SIG-M5 treated with dmso at 0.1 percent for 504 hours (cell line): ENCODE data around the gene ADPRS.

Experiments
- DNase-seq: peaks from one replicate; lab custom pipeline; 2025; ENCODE audit not compliant: unreplicated experiment; lab: John Stamatoyannopoulos, UW

Gene ADPRS

GRCh38 chr1:36128905-36129206 is 40.2 kb downstream of the ADPRS start:
- DNase-seq = no peak

DNA sequence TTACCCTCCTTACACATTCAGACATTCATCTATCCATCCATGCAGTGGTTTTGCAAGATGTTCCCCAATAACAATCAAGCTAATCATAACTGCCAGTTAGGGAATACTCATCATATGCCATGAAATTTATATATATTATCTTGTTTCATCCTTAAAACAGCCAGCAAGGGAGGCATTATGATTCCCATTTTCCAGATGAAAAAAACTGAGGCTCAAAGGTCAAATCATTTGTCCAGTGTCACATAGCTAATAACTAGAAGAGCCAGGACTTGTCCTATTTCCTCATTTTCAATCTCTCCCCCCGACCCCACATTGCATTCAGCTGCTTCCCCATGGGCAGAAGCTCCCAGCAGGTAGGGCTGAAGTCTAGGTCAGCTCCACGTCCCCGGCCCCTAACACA is 43.3 kb downstream of the ADPRS start:
- no peak for DNase-seq

DNA sequence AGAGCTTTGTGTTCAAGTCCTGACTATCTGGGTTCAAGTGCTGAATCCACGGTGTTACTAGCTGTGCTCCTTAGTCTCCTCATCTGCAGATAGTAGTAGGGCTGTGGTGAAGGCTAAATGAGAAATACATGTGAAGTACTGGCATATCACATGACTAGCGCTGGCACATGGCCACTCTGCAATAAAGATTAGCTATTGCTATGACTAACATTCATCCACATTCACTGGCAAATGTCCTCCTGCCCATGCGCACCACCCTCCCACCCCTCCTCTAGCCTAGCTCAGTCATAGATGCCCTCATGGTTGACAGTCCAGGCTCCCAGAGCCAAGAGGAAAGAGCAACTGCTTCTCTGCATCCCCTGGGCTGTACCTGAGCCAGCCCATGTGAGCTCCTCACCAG is 44.8 kb downstream of the ADPRS start:
- DNase-seq = no peak

DNA sequence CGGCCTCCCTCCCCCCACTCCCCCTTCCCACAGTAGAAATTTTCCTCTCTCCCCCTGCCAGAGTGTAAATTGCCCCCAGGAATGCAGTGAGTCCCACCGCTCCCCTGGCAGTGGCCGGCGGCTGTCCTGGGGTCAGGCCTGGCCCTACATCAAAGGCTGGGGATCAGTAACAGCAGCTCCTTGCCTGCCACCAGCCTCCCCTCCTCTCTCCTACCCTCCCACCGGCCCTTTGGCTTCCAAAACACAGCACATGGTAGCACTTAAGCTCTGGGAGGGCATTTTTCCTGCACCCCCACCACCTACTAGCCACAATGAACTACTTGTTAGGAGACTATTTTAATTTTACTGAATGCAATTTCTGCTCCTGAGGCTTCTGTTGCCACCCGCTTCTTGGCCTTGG is 45.3 kb downstream of the ADPRS start:
- no peak for DNase-seq

- peak; percentile 29 for DNase-seq
These were observed 46.0 kb downstream of the ADPRS start for GRCh38 chr1:36134505-36135329.

DNA sequence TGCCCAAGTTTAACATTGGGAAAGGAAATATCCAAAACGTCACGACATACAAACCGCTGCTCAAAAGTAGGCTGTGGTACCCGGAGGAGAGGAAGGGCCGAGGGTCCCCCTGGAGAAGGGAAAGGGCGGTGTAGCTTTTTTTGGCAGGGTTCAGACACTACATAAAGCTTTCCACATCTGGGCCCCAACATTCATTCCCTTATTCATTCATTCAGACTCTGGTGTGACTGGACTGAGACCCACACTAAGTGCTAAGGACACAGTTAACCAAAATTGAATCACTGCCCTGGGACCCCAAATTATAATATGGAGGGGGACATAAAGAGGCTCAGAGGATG is 46.6 kb downstream of the ADPRS start:
- DNase-seq = no peak

- no peak for DNase-seq
These were observed 47.1 kb downstream of the ADPRS start for GRCh38 chr1:36135796-36136195.

DNA sequence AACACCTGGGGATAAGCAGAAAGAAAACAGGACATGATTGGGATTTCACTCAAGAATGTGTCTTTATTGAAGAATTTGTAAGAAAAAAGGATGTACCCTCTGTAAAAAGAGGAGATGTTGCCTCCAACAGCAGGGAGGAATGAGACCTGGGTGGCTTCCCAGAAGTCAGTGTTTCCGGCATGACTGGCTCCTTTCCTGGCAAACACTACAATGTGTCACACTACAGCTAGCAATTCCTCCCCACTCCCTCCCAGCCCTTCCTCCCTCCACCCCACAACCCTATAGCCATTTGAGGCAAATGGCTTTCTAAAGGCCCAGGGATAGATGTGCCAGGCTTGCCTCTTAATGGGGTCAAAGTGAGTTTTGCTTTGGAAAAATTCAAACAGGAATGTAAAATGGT is 47.8 kb downstream of the ADPRS start:
- no peak for DNase-seq

GRCh38 chr1:36137226-36137625 is 48.5 kb downstream of the ADPRS start:
- no peak for DNase-seq

GRCh38 chr1:36137776-36138175 is 49.1 kb downstream of the ADPRS start:
- DNase-seq = no peak

DNA sequence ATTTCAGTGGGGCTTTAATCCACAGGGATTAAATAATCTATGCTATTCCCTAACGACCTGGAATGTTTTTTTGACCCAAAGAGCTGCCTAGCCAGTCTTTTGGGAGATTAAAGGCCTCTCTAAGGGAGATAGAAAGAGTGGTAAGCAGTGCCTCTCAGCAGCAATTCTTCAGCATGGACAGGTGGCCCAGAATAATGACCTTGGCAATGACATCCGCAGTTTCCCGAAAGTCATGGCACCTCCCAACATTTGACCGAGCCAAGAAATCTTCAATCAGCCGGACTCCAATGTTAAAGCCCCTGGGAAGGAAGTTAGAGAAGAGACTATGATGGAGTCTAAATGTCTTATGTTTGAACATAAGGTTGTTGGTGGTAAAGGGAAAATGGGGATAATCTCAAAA is 50.8 kb downstream of the ADPRS start:
- no peak for DNase-seq

- DNase-seq = no peak
These were observed 53.4 kb downstream of the ADPRS start for GRCh38 chr1:36142121-36142520.

GRCh38 chr1:36143424-36143823 is 54.7 kb downstream of the ADPRS start:
- no peak for DNase-seq
